ENCODE data around the gene TIGIT.
"Not testable (repeated sequence)": the region's sequence is repeated elsewhere in the genome, so short reads cannot be mapped to it uniquely, and the experiment has no call there.

The TIGIT gene

GRCh38 chr3:114293838-114294535 is at the start of gene TIGIT:
TIGIT (plus strand) TSS chr3:114294028; CDS start chr3:114294062, 34 bp downstream.
- DNase-seq, result no peak

GRCh38 chr3:114252954-114253353 is 40.9 kb upstream of the TIGIT start:
- DNase-seq, result no peak

GRCh38 chr3:114253505-114253904 is 40.3 kb upstream of the TIGIT start:
- DNase-seq, result no peak

GRCh38 chr3:114259566-114259965 is 34.3 kb upstream of the TIGIT start:
- DNase-seq, result no peak

GRCh38 chr3:114260152-114260551 is 33.7 kb upstream of the TIGIT start:
- DNase-seq, result no peak

- no peak for DNase-seq
Measured at GRCh38 chr3:114270019-114270418, 23.8 kb upstream of the TIGIT start.

GRCh38 chr3:114272271-114272670 is 21.6 kb upstream of the TIGIT start:
- no peak for DNase-seq

GRCh38 chr3:114274929-114275328 is 18.9 kb upstream of the TIGIT start:
- no peak for DNase-seq

GRCh38 chr3:114276856-114277255 is 17.0 kb upstream of the TIGIT start:
- not testable (repeated sequence) for DNase-seq

GRCh38 chr3:114284644-114285043 is 9.2 kb upstream of the TIGIT start:
- DNase-seq, result no peak

- no peak for DNase-seq
Measured at GRCh38 chr3:114285648-114286230, 8.1 kb upstream of the TIGIT start.

GRCh38 chr3:114286266-114286665 is 7.6 kb upstream of the TIGIT start:
- no peak for DNase-seq

GRCh38 chr3:114290911-114291901 is 2.6 kb upstream of the TIGIT start:
- no peak for DNase-seq

- no peak for DNase-seq
Measured at GRCh38 chr3:114294940-114295480, 1.2 kb downstream of the TIGIT start.

- no peak for DNase-seq
Measured at GRCh38 chr3:114295946-114296345, 2.1 kb downstream of the TIGIT start.

GRCh38 chr3:114299421-114299820 is 5.6 kb downstream of the TIGIT start:
- DNase-seq, result no peak

- no peak for DNase-seq
Measured at GRCh38 chr3:114299941-114300624, 6.3 kb downstream of the TIGIT start.

- no peak for DNase-seq
Measured at GRCh38 chr3:114307222-114307830, 13.5 kb downstream of the TIGIT start.

GRCh38 chr3:114307832-114308231 is 14.0 kb downstream of the TIGIT start:
- DNase-seq, result no peak

- no peak for DNase-seq
Measured at GRCh38 chr3:114308377-114308776, 14.5 kb downstream of the TIGIT start.

GRCh38 chr3:114308830-114309229 is 15.0 kb downstream of the TIGIT start:
- DNase-seq, result no peak

GRCh38 chr3:114310695-114311094 is 16.9 kb downstream of the TIGIT start:
- DNase-seq, result no peak
